MM.1S (cell line): Measurements from ENCODE around the gene RBM15B.

Experiments used
- CTCF ChIP-seq: fragments of 300-600 bp; sonication (generic); IDR thresholded peaks from 2 replicates; pipeline ENCODE4 v1.5.1; 2016; ENCODE audit warnings: antibody characterized with exemption, low read length, mixed read lengths
- EZH2 ChIP-seq: fragments of 300-600 bp; sonication (generic); optimal IDR thresholded peaks from 2 replicates; pipeline ENCODE3; 2017; ENCODE audit warnings: low read depth, mild to moderate bottlenecking, antibody characterized with exemption, low read length, mixed read lengths

GRCh38 chr3:51393564-51393963, 2.5 kb downstream of the RBM15B start:
- TF ChIP-seq CTCF (no peak), EZH2 (no peak)
